ENCODE measurements around the gene ECD.
A peak's percentile ranks its signal among the peaks of the same experiment; 100 is the strongest.

Gene ECD

DNA sequence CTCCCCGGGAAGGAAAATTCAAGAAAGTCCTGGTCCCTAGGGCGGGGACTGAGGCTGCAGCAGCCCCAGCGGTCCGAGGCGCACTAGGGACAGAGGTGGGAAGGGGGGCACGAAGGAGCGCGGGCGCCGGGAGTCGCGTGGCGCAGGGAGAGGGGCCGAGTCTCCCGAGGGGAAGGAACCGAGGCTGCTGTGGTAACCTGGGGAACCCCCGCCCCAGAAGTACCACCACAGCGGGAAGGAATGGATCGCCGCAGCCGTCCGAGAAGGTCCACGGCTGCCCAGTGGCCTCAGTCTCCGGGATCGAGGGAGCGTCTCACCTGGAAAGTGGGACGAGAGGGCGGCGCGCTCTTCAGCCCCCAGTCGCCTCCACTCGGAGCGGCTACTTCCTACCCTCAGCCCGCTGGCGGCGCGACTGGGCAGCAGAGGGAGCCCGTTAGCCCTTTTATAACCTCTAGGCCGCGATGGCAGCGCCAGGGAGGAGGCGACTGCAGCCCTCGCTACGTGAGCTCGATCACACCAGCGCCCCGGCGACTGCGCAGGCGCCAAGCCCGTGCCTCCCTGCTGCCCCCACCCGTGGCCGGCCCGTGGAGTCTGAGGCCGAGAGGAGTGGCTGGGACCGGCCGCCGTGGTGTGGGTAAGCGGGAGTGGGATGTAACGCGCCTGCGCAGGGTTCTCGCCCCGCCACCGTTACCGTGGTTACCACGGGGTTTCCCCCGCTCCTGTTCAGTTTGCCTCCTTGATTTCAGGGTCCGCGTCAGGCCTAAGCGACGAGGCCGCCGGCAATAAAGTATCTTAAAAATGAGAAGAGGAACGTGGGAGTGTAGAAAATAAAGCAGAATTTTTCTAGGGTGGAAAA, 71.1 kb downstream of the ECD start, which contains the start of gene P4HA1:
P4HA1 (minus strand) TSS at position 418 of the 856 bp plus-strand sequence. CDS start 21,983 bp downstream, outside the sequence.
- H3K27ac ChIP-seq, result peak within 1 kb of the TSS; percentile 97
- TF ChIP-seq, protein P1, sequence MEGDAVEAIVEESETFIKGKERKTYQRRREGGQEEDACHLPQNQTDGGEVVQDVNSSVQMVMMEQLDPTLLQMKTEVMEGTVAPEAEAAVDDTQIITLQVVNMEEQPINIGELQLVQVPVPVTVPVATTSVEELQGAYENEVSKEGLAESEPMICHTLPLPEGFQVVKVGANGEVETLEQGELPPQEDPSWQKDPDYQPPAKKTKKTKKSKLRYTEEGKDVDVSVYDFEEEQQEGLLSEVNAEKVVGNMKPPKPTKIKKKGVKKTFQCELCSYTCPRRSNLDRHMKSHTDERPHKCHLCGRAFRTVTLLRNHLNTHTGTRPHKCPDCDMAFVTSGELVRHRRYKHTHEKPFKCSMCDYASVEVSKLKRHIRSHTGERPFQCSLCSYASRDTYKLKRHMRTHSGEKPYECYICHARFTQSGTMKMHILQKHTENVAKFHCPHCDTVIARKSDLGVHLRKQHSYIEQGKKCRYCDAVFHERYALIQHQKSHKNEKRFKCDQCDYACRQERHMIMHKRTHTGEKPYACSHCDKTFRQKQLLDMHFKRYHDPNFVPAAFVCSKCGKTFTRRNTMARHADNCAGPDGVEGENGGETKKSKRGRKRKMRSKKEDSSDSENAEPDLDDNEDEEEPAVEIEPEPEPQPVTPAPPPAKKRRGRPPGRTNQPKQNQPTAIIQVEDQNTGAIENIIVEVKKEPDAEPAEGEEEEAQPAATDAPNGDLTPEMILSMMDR (conservative IDR thresholded peaks at IDR 0.05), result peak; percentile 89
- peak; percentile 76 for TF ChIP-seq ZFX (IDR thresholded peaks at IDR 0.05)

DNA sequence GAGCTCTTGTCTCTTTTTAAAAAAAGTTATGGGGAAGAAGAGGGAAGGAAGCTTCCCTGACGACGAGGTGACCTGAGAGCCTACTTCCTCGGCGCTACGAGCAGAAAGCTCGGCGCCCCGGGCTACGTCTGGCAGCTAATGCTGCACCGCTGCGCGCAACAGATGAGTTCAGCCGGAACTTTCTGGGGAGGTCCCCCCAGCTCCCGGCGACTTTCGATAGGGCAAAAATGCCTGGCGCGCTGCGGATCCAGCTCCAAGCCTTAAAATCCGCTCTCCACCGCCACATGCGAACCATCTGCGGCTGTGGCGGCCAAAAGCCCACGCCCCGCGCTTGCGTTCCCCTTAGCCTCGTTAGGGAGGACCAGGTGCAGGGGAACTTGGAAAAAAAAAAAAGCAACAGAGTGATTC, 71.8 kb downstream of the ECD start:
- peak overlapping the region; percentile 97 for H3K27ac ChIP-seq
- TF ChIP-seq ZFX (IDR thresholded peaks at IDR 0.05), result no peak
- TF ChIP-seq, protein P1 (conservative IDR thresholded peaks at IDR 0.05), result no peak

DNA sequence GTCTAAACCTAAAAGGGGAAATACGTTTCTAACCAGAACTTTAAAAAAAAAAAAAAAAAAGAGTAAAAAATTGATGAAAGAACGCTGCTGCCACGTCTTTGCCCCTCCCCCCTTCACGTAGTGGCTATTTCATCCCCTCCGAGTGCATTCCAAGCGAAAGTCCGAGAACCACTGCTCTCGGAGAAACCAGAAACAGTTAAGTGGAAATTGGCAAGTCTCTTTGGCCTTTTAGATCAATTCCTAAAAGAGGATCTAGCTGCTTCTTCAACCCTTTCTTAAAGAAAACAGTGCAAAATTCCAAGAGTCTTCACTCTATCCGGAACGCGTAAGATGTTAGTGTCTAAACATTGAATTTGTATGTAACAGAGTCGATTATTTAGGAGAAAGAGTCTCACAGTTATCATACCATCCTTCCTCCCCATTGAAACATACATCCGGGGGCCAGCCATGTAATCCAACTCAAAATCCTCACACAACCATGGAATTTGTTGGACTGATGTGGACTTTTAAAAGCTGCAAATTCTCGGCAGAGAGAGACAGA, 72.3 kb downstream of the ECD start:
- H3K27ac ChIP-seq, result peak overlapping the region; percentile 97
- TF ChIP-seq, protein P1 (conservative IDR thresholded peaks at IDR 0.05), result no peak
- TF ChIP-seq ZFX (IDR thresholded peaks at IDR 0.05), result no peak

DNA sequence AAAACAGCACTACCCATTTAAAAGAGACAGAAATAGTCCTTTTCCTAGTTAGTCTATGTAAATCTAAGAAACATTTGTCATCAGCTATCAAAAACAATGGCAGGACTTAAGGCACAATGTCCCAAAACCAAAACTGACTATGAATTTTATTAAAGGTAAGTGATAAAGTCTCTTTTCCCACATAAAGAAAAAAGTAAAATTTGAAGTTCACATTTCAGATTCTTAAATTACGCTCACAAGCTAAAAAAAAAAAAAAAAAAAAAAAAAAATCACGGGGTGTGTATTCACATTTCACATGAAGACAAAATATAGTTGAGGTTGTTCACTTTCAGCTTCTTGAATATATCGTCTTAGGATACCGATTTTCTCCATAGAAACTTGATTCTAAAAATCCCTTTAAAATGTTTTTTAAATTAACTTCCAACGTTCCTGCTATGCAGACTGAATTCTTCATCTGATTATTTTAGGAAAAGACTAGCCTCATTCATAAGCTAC, 72.8 kb downstream of the ECD start:
- H3K27ac ChIP-seq, result peak overlapping the region; percentile 97; the same call in 1 of the 2 replicates
- TF ChIP-seq, protein P1 (conservative IDR thresholded peaks at IDR 0.05), result no peak
- no peak for TF ChIP-seq ZFX (IDR thresholded peaks at IDR 0.05)

DNA sequence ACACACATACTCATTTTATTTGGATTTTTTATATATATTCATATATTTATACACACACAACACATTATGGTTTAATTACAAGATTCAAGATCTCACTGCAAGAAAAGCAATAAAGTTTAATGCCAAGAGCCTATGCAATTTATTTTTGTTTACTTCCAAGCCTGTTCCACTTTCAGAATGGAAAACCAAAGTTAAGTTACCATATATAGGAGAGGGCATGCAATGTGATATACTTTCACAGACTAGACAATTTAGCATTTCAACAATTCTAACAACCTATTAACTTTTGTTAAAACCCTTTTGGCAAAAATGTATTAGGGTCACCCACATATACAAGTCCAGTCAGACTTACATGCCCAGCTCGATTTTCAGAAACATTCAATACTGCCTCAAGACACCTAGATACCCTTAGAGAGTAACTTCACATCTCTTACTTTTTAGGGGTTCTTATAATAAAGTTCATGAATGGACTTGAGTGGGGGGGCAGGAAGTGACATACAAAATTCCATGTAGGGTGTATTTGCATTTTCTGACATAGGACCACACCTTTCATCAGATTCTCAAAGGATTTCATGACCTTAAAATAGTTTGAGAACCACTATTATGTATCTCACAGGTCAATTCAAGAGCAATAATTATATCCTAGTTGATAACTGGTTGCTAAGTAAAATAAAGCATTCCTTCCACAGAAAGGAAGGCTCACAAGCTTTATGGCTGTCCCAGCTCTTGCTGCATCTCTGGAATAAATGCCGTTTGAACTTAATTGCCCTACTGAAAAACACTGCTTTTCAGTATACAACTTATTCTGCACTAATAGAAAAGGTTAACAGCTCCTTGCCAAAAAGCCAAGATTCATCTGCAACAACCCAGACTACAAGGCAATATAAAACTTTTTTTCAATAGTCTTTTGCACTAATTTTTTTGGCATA, 73.6 kb downstream of the ECD start:
- no peak overlapping the region for H3K27ac ChIP-seq
- TF ChIP-seq, protein P1 (conservative IDR thresholded peaks at IDR 0.05), result no peak
- no peak for TF ChIP-seq ZFX (IDR thresholded peaks at IDR 0.05)

DNA sequence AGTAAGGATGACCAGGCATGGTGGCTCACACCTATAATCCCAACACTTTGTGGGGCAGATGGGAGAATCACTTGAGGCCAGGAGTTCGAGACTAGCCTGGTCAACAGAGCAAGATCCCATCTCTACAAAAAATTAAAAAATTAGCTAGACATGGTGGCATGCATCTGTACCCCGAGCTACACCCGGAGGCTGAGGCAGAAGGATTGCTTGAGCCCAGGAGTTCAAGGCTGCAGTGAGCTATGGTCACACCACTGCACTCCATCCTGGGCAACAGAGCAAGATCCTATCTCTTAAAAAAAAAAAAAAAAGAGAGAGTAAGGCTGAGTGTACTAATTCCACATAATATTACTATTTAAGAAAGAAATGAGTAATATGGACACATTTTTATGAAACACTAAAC, 75.0 kb downstream of the ECD start:
- no peak overlapping the region for H3K27ac ChIP-seq
- TF ChIP-seq, protein P1 (conservative IDR thresholded peaks at IDR 0.05), result no peak
- no peak for TF ChIP-seq ZFX (IDR thresholded peaks at IDR 0.05)

All from C4-2B (cell line).